ENCODE results near the gene PRKN.

GRCh38 chr6:161747506-161747905 is 980.1 kb downstream of the PRKN start:
- no peak for TF ChIP-seq CTCF (IDR thresholded peaks at IDR 0.05; ENCODE audit: low read depth, low read length)
- no peak for TF ChIP-seq EZH2phosphoT487 (IDR thresholded peaks at IDR 0.05; ENCODE audit: low read depth)

Data from OCI-LY3 (cell line).